ENCODE measurements around the gene LIMCH1.

Gene LIMCH1

GRCh38 chr4:41572516-41572915, 34.6 kb downstream of the LIMCH1 start:
- DNase-seq = no peak

DNA sequence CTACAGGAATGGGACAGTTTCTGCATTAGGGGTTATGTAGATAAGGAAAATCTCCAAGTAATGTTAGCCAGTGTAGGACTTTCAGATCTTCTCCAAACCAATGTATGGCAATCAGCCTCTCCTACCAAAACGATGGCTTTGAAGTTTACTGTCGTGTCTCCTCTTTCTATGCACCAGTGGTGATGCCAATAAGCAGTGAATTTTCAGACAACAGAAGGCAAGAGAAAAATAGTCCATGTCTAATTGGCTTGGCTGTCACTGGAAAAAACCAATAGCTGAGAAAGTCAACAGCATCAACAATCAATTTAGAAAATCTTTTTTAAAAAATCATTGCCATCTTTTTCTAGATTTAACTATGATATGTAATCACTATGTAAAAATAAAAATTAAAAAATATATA, 35.0 kb downstream of the LIMCH1 start:
- no peak for DNase-seq

- no peak for DNase-seq
Observed at GRCh38 chr4:41573502-41574001, 35.6 kb downstream of the LIMCH1 start.

- no peak for DNase-seq
Observed at GRCh38 chr4:41575207-41575606, 37.2 kb downstream of the LIMCH1 start.

DNA sequence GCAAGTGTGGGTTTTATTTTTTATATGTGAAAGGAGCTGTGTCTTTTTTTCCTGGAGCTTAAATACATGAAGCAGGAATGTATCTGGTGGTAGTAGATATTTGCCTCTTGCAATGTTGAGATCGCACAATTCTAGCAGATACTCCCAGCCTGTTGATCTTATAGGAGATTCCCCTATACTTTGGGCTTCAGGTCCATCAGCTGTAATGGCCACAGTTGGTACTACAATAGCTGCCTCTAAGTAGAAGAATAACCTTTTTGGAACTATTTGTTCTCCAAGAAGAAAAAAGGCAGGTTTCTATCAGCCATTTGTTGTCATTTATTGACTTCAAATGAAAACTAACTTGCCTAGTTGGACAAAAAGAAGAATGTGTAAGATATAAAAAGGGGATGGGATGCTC, 37.7 kb downstream of the LIMCH1 start:
- no peak for DNase-seq

DNA sequence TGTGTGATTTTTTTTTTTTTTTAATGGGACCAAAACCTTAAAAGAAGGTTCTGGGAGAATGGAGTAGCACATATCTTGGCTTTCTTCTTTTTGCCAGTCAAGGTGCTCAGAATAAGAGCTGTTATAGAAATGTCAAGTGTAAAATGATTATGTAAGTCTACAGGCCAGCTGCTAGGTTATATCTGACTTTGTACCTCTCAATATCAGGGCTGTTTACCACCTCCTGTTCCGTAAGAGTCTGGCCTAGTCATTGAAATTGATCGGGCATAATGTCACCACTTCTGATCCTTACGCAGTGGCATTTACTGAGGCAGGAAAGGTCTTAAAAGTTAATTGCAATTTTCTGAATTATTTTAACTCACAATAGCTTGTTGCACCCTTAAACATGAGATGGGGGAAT, 41.1 kb downstream of the LIMCH1 start:
- no peak for DNase-seq

DNA sequence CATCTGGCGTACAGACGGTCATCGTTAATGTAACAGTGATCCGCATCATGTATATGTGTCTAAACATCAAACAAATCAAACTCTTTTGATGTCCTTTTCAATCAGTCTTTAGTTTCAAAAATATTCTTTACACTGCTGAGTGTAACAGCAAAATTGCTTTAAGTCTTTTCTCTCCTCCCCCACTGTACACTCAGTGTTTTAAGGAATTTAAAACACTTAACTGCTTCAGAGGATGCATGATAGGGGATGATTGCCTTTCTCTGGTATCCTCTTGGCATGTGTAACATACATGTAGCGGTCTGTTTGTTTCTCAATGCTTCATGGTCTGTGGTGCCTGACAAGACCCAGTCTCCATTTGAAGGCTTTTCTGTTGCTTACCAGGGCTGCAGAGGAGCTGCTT, 41.6 kb downstream of the LIMCH1 start:
- no peak for DNase-seq

- DNase-seq = no peak
Observed at GRCh38 chr4:41580007-41580406, 42.0 kb downstream of the LIMCH1 start.

DNA sequence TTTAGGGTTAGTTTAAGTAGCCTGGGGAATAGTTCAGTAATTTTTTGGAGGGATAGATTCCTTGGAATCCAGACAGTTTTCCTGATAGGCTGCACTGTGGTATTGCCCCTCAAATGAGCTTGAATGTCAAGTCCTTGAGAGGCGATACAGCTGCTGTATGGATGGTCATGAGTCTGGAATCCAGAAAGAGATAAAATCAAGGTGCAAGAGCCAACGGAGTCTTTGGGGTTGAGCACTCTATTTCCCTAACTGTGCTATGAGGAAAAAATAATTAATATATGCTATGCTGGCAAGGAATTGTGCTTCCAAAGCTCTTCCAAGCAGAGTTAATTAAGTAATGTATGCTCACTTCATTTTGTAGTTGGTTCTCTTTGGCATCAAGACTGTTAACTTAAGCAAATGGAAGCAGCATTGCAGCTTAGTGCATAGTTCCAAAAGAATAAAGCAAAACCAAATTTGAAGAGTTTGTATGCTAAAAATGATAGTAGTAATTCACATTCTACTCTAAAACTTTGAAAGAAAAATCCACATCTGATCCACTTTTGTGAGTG, 48.8 kb downstream of the LIMCH1 start:
- no peak for DNase-seq

- DNase-seq = no peak
Observed at GRCh38 chr4:41587286-41587685, 49.3 kb downstream of the LIMCH1 start.

GRCh38 chr4:41590591-41590990, 52.6 kb downstream of the LIMCH1 start:
- DNase-seq = no peak

GRCh38 chr4:41594432-41594831, 56.5 kb downstream of the LIMCH1 start:
- no peak for DNase-seq

GRCh38 chr4:41597494-41597893, 59.5 kb downstream of the LIMCH1 start:
- no peak for DNase-seq

- DNase-seq = no peak
Observed at GRCh38 chr4:41598580-41598979, 60.6 kb downstream of the LIMCH1 start.

DNA sequence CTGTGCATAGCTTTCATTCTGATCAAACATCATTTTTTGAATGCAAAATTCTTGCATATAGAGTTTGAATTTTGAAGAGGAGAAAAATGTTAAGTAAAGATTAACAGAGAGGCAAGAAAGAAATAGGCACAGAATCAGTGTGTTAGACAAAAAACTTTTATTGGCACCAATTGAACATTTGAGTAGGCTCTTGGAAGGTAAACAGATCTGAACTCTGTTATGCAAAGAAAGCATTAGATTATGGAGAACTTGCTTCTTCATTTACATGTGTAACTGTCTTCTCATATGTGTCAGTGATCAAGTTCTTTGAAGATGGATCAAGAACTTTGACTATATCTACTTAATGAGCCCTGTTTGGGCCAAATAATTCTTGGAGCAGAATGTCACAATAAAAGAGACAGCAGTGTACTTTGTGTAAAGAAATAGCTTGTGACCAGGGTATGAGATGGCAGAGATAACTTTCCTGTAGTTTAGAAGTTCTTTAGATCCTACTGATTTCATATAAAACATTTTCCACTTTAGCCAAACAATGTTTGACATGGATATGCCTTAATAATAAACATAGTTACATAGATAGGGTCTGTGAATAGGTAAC, 61.3 kb downstream of the LIMCH1 start:
- no peak for DNase-seq

GRCh38 chr4:41600243-41600912, 62.4 kb downstream of the LIMCH1 start:
- no peak for DNase-seq

GRCh38 chr4:41601025-41601424, 63.1 kb downstream of the LIMCH1 start:
- DNase-seq = no peak

DNA sequence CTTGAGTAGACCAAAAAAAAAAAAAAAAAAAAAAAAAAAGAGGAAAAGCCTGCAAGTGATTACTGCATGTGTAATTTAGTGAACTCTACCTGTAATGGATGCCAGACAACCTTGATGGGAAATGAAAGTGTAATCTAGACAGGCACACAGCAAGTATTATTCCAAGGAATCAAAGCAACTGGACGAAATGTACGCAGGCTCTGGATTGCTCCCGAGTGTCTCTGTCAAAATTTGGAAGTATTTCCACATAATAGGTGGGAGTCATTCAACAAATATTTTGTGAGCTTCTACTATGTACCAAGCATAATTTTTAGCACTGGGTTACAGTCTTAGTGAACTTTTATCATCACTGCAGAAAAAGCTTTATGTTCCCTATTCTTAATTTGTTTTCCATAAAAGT, 64.2 kb downstream of the LIMCH1 start:
- no peak for DNase-seq

- DNase-seq = no peak
Observed at GRCh38 chr4:41602886-41603498, 65.0 kb downstream of the LIMCH1 start.

GRCh38 chr4:41609851-41610250, 71.9 kb downstream of the LIMCH1 start:
- no peak for DNase-seq

DNA sequence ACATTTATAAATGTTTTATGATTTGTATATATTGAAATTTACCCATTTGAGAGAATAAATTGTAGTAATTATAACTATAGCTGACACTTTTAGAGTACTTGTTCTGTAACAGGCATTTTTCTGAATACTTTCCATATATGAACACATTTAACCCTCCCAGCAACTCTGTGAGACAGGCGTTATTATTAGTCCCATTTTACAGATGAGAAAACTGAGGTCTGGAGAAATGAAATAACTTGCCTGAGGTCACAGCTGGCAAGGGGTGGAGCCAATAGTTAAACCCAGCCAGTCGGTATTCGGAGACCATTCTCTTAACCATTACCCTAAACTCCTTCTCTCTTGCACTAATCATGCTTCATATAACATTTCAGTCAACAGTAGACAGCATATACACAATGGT, 72.5 kb downstream of the LIMCH1 start:
- DNase-seq = no peak

- DNase-seq = no peak
Observed at GRCh38 chr4:41611124-41611838, 73.3 kb downstream of the LIMCH1 start.

Data from activated CD4-positive, alpha-beta T cell treated with anti-CD3 and anti-CD28 coated beads, Interleukin-2, amount 50 U/mL, for 1 hour (primary cell).